ENCODE results near the gene SVBP.

DNA sequence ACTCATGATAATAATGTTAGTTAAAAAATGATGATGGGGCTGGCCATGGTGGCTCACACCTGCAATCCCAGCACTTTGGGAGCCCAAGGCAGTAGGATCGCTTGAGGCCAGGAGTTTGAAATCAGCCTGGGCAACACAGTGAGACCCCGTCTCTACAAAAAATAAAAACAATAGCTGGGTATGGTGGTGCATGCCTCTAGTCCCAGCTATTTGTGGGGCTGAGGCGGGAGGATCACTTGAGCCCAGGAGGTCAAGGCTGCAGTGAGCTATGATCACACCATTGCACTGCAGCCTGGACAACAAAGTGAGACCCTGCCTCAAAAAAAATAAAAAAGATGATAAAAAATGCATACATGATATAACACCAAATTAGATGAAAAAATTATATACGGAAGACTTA, 55.6 kb downstream of the SVBP start:
- TF ChIP-seq, protein P1, sequence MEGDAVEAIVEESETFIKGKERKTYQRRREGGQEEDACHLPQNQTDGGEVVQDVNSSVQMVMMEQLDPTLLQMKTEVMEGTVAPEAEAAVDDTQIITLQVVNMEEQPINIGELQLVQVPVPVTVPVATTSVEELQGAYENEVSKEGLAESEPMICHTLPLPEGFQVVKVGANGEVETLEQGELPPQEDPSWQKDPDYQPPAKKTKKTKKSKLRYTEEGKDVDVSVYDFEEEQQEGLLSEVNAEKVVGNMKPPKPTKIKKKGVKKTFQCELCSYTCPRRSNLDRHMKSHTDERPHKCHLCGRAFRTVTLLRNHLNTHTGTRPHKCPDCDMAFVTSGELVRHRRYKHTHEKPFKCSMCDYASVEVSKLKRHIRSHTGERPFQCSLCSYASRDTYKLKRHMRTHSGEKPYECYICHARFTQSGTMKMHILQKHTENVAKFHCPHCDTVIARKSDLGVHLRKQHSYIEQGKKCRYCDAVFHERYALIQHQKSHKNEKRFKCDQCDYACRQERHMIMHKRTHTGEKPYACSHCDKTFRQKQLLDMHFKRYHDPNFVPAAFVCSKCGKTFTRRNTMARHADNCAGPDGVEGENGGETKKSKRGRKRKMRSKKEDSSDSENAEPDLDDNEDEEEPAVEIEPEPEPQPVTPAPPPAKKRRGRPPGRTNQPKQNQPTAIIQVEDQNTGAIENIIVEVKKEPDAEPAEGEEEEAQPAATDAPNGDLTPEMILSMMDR (IDR thresholded peaks at IDR 0.05): no peak
- TF ChIP-seq NFE2L2 (conservative IDR thresholded peaks at IDR 0.05; ENCODE audit: low read length): no peak

All from A549 (cell line).